HG03558 (cell line): Measurements from ENCODE around the gene CSH2.
A peak's percentile ranks its signal among the peaks of the same experiment; 100 is the strongest.
"Not testable (repeated sequence)": the region's sequence is repeated elsewhere in the genome, so short reads cannot be mapped to it uniquely, and the experiment has no call there.

Experiments used
- ATAC-seq: cut with Tn5 transposase; IDR thresholded peaks from one replicate; pipeline ENCODE4 v1.9.1; 2021; ENCODE audit warnings: moderate number of reproducible peaks; ENCODE audit not compliant: unreplicated experiment; ENCODE audit errors: extremely low read depth

The CSH2 gene

GRCh38 chr17:63866625-63867024, 6.9 kb downstream of the CSH2 start:
- not testable (repeated sequence) for ATAC-seq

DNA sequence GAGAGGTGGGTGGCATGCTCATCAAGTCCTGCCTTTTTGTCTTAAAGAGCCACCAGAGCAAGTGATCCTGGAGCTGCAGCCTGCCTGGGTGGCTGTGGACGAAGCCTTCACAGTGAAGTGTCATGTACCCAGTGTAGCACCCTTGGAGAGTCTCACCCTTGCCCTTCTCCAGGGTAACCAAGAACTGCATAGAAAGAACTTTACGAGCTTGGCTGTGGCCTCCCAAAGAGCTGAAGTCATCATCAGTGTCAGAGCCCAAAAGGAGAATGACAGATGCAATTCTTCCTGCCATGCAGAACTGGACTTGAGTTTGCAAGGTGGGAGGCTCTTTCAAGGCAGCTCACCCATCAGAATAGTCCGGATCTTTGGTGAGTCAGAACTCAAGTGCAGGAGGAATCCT, 14.2 kb downstream of the CSH2 start:
- ATAC-seq: no peak

DNA sequence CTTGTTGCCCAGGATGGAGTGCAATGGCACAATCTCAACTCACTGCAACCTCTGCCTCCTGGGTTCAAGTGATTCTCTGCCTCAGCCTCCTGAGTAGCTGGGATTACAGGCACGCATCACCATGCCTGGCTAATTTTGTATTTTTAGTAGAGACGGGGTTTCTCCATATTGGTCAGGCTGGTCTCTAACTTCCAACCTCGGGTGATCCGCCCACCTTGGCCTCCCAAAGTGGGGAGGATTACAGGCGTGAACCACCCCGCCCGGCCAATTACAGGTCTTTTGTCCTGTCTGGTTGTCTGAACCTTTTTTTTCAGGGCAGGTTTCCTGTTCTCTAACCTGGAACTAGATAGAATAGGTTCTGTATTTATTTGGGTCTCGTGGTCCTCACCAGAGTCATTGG, 17.1 kb downstream of the CSH2 start:
- ATAC-seq: not testable (repeated sequence)

DNA sequence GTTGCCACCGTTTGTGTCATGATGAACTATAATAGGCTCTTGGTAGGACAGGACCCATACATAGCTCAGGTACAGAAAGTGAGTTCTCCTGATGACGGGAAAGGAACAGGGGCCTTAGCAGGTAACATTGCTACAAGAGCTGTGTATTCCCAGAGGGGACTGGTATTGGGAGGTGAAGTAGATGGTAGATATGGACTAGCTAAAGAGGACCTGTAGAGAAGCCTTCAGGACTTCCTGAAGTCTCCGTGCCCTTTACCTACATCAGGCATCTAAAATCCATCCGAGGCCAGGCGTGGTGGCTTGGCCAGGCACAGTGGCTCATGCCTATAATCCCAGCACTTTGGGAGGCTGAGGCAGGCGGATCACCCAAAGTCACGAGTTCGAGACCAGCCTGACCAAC, 18.3 kb downstream of the CSH2 start:
- ATAC-seq: no peak

- no peak for ATAC-seq
Observed at GRCh38 chr17:63854709-63855108, 18.8 kb downstream of the CSH2 start.

DNA sequence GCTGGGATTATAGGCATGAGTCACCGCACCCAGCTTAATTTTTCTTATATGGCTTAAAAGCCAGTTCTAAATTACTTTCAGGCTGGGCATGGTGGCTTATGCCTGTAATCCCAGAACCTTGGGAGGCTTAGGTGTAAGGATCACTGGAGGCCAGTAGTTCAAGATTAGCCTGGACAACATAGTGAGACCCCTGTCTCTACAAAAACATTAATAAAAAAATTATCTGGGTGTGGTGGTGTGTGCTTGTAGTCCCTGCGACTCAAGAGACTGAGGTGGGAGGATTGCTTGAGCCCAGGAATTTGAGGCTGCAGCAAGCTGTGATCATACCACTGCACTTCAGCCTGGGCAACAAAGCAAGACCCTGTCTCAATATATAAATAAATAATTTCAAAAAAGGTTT, 20.2 kb downstream of the CSH2 start:
- no peak for ATAC-seq

DNA sequence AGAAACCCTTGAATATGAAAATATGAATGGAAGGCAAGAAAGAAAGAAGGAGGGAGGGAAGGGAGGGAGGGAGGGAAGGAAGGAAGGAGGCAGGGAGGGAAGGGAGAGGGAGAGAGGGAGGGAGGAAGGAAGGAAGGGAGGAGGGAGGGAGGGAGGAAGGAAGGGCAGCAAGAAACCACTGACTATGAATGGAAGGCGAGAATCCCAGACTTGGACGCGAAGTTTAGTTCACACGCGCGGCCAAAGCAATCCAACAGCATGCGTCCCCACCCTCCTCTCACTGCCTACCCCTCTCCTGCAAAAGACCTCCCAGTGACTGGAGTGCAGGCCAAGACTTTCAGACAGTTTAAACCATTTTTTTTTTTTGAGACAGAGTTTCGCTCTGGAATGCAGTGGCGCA, 23.1 kb downstream of the CSH2 start:
- ATAC-seq: no peak

DNA sequence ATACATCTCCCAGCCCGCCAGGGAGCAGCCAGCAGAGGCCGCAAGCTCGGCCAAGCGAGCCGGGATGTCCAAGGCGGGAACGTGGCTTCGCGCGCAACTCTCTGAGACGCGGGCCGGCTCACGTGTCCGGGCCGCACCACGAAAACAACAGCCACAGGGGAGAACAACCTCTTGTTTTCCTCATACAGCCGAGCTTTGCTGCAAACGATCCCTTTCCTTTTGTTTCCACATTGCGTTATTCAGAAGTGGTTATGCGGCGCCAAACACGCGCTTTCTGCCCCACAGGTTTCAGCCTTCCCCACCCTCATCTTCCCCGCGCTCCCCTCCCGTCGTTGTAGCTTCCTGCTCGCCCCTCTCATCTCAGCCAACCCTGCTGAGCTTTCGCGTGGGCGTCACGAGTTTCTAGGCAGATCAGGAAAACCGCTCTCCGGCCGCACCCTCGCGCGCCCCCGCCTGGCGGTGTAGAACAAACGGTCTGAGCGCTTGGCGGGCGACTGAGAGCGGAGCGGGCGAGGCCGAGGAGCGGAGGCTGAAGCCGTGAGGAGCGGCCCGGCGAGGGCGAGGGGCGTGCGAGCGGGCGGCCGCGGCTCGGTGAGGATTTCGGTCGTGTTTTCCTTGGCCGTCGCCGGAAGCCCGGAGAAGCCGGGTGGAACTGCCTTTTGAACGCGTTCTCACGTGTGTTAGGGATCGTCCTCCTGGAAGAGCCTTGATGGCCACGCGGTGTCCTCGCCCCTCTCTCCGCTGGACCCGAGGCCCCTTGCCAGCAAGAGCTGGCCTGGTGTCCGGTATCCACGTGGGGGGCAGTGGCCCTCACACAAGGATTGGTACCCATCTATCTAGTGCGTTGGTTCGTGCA, 24.4 kb downstream of the CSH2 start:
- no peak for ATAC-seq

DNA sequence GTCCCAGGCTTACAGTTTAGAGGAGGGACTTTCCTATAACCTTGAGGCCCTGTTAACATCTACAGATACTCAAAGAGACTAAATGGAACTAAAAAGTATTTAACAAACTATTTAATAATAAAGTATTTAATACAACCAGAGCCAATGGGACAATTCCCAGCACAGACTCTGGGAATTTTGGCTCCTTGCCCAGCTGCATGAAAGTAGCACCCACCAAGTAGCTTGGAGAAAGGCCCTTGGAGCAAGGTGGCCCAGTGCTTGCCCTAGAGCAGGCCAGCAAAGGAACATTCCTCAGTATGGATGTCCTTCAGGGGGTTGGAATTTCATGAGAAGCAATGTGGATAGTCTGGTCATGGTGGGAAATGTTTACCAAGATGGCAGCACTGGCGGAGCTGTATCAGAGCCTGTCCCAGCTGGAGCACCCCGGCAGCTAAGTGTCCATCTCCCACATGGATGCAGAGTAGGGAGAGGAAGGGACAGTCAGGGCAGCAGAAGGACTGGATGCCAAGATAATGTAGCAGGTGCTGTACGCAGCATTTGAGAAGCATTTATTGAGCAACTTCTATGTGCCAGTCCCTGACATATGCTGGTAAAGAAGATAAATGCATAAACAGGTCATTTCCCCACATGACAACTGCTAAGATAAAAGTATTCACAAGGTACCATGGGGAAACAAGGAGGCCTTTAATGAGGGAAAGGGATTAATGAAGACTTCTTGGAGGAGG, 25.8 kb downstream of the CSH2 start:
- no peak for ATAC-seq

DNA sequence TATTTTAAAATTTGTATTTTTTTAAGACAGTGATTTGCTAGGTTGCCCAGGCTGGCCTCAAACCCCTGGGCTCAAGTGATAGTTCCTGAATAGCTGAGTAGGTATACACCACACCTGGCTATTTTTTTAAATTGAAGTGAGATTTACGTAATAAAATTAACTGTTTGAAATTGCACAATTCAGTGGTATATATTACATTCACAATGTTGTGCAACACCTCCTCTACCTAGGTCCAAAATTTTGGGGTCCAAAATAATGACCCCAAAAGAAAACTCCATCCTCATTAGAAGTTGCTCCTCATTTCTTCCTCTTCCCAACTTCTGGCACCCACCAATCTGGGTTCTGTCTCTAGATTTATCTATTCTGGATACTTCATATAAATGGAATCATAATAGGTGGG, 28.0 kb downstream of the CSH2 start:
- ATAC-seq: no peak

GRCh38 chr17:63843910-63844677, 29.4 kb downstream of the CSH2 start:
- no peak for ATAC-seq

GRCh38 chr17:63843387-63843888, 30.0 kb downstream of the CSH2 start:
- ATAC-seq: not testable (repeated sequence)

GRCh38 chr17:63842540-63843386, 30.7 kb downstream of the CSH2 start, which contains the start of gene SMARCD2:
TSS of gene SMARCD2 (minus strand) at chr17:63842685. CDS start at chr17:63842674, 11 bp downstream.
- ATAC-seq: peak; percentile 49

DNA sequence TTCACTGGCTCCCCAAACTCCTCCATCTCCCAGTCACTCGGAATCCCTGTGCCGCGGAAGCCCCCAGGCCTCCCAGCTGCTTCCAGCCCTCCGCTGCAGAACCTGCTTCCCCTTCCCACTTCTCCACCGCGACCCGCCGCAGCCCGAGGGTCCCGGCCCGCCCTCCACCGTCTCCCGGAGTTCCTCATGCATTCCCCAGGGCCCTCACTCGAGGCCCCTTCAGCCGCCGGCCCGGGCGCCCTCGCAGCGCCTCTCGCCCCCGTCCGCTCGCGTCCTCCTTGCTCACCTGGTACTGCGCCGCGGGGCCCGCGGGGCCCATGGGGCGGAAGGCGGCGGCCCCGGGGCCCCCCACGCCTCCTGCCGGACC, 31.3 kb downstream of the CSH2 start:
- peak; percentile 13 for ATAC-seq

- ATAC-seq: no peak
Observed at GRCh38 chr17:63841350-63842172, 31.9 kb downstream of the CSH2 start.

DNA sequence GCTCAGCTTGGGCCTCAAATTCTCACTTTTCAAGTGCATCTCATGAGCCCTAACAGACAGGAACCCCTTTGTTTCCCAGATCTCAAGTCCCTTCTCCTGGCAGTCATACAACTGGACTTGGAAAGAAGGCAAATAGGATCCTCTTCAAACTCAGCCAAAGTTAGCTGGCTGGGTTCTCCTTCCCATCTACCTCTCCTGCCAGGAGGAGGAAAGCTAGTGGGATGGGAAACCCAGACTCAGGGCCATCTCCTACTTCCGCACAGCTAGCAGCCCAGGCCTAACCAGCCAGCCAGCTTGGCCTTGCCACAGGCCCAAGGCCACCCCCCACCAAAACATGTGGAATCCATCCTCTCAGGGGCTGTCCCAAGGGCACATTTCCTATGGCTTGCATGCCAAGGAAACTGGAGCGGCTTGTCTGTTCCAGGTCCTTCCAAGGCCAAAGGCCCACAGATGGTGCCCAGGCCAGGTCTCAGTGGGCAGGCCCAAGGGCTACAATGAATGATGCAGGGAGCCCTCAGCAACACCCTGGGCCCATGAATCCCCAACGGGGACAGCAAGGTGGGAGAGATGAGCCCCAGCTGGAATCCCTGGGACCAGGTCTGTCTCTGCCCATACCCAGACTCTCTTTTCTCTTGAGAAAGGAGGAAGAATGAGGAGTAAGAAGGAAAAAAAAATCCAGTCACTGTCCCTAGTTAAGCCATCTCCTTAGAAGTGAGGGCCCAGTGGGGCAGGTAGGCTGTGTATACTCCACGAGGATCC, 32.7 kb downstream of the CSH2 start:
- ATAC-seq: no peak

DNA sequence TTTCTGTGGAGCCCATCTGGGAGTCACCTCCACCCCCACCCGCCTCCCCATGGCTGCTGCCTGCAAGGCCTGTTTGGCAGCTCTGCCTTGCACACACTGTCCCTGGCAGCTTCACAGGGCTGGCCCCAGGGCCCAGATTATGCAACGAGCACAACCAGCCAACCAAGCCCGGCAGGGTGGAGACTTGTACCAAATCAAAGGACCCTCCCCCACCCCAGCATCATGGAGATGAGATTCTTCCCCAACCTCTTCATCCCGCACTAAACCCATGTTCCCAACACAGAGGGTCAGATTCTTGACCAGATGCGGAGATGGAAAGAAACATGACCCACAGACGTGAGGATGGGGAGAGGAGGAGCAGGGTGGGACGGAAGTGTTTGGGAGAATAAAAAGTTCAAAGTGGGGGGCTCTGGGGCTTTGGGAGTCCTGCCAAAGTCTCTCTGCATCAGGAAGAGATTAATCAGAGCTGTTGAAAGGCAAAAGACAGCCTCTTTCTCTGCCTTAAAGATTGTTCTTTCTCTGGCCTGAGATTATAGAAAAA, 34.8 kb downstream of the CSH2 start:
- no peak for ATAC-seq
